Measurements from ENCODE around the gene DYNC1LI1. TPM values are rescaled to one million over a fixed set of nuclear protein-coding genes. Genes with fewer than 3 reads are reported as not detected.

DYNC1LI1 gene
- total RNA-seq, 1 donor from 2014 or later = 35.9 TPM

Other genes starting within 250 kb of the DYNC1LI1 start
- 50.6 and 59.7 TPM in 2 replicates for gene CMTM7, start 179.0 kb downstream of the DYNC1LI1 start, total RNA-seq
- gene CMTM6, start 68.0 kb downstream of the DYNC1LI1 start, total RNA-seq = 94.2 and 96.4 TPM in 2 replicates
- gene CNOT10, start 114.3 kb upstream of the DYNC1LI1 start, total RNA-seq = 55.5 and 71.3 TPM in 2 replicates
- gene TRIM71, start 247.1 kb upstream of the DYNC1LI1 start, total RNA-seq = 0.08 TPM in 1 of 2 replicates, not detected in the other

Data from activated T-helper 1 cell treated with anti-CD3 and anti-CD28 coated beads, Interleukin-12 subunit alpha, Interleukin-12 subunit beta, Interleukin-2, Interleukin-4 antibody, amounts not matched to agents 30 ng/mL and 10 ng/mL and 1 ng/mL, durations not matched to agents 14 hours and 24 hours and 36 hours (primary cell).